PFSK-1 (cell line): ENCODE data around the gene SUSD3.

Experiments
- FOXP2 ChIP-seq: optimal IDR thresholded peaks from 2 replicates; pipeline ENCODE3; 2011; ENCODE audit warnings: borderline replicate concordance, control low read depth, inconsistent platforms; ENCODE audit not compliant: insufficient read depth; ENCODE audit errors: extremely low read length, extremely low read depth
- POLR2AphosphoS5 ChIP-seq: IDR thresholded peaks from 2 replicates; pipeline ENCODE4 v1.6.1; 2012; ENCODE audit warnings: low read depth, mild to moderate bottlenecking, control low read depth, low read length, moderate library complexity
- SIN3A ChIP-seq: IDR thresholded peaks from 2 replicates; pipeline ENCODE4 v1.6.1; 2012; ENCODE audit warnings: mild to moderate bottlenecking, low read length, moderate library complexity, borderline replicate concordance; ENCODE audit not compliant: insufficient read depth
- TAF1 ChIP-seq: IDR thresholded peaks from 2 replicates; pipeline ENCODE4 v1.6.1; 2012; ENCODE audit warnings: low read length, control low read depth, borderline replicate concordance; ENCODE audit not compliant: insufficient read depth
- TF ChIP-seq, protein P1 (sequence below), 2 experiments: IDR thresholded peaks; 2 replicates each; pipeline versions ENCODE4 v1.6.1 to v1.8.0; 2011 to 2012; ENCODE audit warnings: low read depth in 2 of 2, low read length in 2 of 2, control low read depth in 1 of 2, inconsistent platforms in 1 of 2, mild to moderate bottlenecking in 1 of 2, moderate library complexity in 1 of 2; ENCODE audit not compliant: insufficient read depth in 1 of 2

SUSD3 gene

DNA sequence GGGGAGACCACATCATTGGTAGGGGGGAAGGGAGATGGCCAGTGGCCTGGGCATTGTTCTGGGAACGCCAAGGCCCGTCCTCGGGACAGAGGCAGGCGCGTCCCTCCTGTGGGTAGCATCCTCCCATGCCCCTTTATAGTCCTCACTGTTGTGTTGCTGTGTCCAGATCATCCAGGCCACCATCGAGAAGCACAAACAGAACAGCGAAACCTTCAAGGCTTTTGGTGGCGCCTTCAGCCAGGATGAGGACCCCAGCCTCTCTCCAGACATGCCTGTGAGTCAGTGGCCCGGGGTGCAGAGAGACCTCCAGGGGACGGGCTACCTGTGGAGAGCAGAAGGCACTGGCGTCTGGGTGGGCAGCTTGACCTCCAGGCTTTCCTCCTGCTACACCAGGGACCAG, 38.4 kb upstream of the SUSD3 start:
- TF ChIP-seq SIN3A (no peak), POLR2AphosphoS5 (no peak), TAF1 (no peak), FOXP2 (no peak)
- TF ChIP-seq, protein P1, sequence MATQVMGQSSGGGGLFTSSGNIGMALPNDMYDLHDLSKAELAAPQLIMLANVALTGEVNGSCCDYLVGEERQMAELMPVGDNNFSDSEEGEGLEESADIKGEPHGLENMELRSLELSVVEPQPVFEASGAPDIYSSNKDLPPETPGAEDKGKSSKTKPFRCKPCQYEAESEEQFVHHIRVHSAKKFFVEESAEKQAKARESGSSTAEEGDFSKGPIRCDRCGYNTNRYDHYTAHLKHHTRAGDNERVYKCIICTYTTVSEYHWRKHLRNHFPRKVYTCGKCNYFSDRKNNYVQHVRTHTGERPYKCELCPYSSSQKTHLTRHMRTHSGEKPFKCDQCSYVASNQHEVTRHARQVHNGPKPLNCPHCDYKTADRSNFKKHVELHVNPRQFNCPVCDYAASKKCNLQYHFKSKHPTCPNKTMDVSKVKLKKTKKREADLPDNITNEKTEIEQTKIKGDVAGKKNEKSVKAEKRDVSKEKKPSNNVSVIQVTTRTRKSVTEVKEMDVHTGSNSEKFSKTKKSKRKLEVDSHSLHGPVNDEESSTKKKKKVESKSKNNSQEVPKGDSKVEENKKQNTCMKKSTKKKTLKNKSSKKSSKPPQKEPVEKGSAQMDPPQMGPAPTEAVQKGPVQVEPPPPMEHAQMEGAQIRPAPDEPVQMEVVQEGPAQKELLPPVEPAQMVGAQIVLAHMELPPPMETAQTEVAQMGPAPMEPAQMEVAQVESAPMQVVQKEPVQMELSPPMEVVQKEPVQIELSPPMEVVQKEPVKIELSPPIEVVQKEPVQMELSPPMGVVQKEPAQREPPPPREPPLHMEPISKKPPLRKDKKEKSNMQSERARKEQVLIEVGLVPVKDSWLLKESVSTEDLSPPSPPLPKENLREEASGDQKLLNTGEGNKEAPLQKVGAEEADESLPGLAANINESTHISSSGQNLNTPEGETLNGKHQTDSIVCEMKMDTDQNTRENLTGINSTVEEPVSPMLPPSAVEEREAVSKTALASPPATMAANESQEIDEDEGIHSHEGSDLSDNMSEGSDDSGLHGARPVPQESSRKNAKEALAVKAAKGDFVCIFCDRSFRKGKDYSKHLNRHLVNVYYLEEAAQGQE (IDR thresholded peaks at IDR 0.05; ENCODE audit: insufficient read depth in 1 of 2, low read depth in 2 of 2, low read length in 2 of 2), result no peak

DNA sequence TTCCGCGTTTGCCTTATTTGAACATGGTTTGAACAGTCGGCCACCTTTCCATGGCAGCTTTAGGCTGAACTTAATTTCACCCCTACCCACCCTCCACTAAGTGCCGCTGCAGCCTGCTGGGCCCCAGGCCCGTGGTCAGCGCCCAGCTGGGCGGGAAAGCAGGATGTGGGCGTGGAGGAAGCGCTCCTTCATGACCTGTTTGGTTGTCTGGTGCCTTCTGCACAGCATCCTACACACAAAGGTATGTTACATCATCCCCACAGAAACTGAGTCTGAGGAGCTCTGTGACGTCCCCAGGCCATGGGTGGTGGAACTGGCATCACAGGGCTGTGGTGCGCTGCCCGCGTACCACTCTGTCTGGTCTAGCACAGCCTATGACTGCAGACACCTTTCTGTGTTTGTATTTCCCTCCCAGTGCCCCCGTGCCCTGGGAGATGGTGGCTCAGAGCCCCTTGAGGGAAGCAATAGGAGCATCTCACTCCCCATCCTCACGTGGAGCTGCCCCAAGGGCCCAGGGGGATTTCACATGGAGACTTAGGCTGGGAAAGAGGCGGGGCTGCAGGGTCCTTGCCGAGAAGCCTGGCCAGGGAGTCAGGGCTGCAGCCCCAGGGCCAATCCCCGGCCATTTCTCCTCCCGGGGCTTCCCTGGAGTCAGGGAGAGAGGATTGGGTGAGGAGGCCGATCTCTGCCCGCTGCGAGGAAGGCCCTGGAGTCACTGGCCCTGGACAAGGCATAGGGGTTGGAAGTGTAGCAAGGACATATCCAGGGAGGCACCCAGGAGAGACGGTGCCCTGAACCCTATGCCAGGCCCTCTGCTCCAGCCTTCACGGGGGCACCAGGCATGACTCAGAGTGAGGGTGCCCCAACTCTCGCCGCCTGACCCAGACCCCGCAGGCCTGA, 37.5 kb upstream of the SUSD3 start:
- TF ChIP-seq, protein P1 (IDR thresholded peaks at IDR 0.05; ENCODE audit: insufficient read depth in 1 of 2, low read depth in 2 of 2, low read length in 2 of 2), result no peak
- TF ChIP-seq SIN3A, result 0 out of 2 replicates have a peak, but pooled peaks have one; percentile 25
- TF ChIP-seq FOXP2, result peak; percentile 65

DNA sequence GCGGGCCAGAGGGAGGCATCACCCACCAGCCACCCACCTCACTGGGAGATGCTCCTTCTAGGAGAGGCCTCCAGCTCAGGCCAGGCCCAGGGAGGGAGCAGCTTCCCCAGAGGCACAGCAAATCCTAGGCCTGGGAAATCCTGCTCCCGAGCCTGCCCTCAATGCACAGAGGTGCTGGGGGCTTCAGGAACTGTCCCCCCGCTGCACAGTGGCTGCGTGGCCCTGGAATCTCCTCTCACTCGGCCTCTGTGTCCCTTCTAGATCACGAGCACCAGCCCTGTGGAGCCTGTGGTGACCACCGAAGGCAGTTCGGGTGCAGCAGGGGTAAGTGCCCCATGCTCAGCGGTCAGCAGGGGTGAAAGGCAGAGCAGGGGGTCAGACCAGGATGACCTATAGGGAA, 36.4 kb upstream of the SUSD3 start:
- TF ChIP-seq FOXP2, result no peak
- no peak for TF ChIP-seq POLR2AphosphoS5
- TF ChIP-seq SIN3A, result no peak
- TF ChIP-seq, protein P1 (IDR thresholded peaks at IDR 0.05; ENCODE audit: insufficient read depth in 1 of 2, low read depth in 2 of 2, low read length in 2 of 2), result no peak
- TF ChIP-seq TAF1, result no peak

DNA sequence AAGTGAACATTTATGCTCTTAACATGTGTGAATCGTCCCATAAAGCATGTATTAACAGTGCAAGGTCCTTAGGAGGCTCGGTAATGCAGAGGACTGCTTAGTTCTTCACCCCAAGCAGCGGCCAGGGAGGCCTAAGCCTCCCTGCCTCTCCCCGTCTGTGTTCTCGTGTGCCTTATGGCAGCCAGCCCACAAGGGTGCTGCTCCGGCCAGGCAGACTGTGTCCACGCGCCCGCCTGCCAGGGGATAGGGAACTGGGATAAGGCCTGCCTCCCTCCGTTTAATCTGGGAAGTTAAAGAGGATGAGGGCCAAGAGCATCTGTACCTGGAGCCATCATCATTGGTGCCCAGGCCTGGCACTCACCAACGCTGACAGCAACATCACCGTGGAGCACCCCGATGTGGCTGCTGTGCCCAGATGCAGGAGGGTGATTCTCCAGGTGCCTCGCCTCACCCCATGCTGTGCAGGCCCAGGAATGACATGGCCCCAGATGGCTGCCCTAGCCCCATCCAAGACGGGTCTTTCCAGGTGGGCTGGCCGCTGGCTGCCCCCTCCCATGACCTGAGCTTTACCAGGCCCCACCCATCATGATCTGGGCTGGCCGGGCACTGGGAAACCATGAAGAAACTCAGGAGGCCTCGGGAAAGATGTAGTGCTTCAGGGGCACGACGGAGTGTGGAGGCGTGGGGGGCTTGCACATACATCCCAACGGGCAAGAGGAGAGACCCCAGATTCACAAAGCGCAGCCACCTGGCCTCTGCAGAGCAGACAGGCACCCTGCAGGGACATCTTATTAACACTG, 35.6 kb upstream of the SUSD3 start:
- TF ChIP-seq, protein P1 (IDR thresholded peaks at IDR 0.05; ENCODE audit: insufficient read depth in 1 of 2, low read depth in 2 of 2, low read length in 2 of 2), result no peak
- TF ChIP-seq FOXP2 (no peak), SIN3A (no peak), POLR2AphosphoS5 (no peak), TAF1 (no peak)
